Gastroesophageal sphincter (tissue), 4 donors: Measurements from ENCODE around the gene ADIG. TPM values are rescaled to one million over a fixed set of nuclear protein-coding genes. Genes with fewer than 3 reads are reported as not detected.

Experiments used
- ATAC-seq: fragments of 150-250 bp; one replicate; pipeline ENCODE4 v1.9.1; 2016; ENCODE audit warnings: mild to moderate bottlenecking, moderate library complexity
- H3K27ac ChIP-seq, 4 donors: fragments of 200-600 bp; sonication (generic) in 3 of 4; 1 replicate in 3 of 4; 2 replicates in 1 of 4; pipeline ENCODE4 v1.5.1; 2016 to 2019
- H3K27me3 ChIP-seq: fragments of 200-600 bp; sonication (generic); one replicate; pipeline ENCODE4 v1.5.1; 2019
- H3K36me3 ChIP-seq, 2 donors: fragments of 200-600 bp; sonication (generic); one replicate each; pipeline ENCODE4 v1.5.1; 2019; ENCODE audit warnings: control low read depth in 1 of 2
- H3K4me1 ChIP-seq, 3 donors: fragments of 200-600 bp; sonication (generic); 1 replicate in 2 of 3; 2 replicates in 1 of 3; pipeline ENCODE4 v1.5.1; 2016 to 2019; ENCODE audit warnings: control low read depth in 2 of 3
- H3K4me3 ChIP-seq, 2 donors: fragments of 200-600 bp; sonication (generic); one replicate each; pipeline ENCODE4 v1.5.1; 2019; ENCODE audit warnings: mild to moderate bottlenecking in 1 of 2, moderate library complexity in 1 of 2
- H3K9me3 ChIP-seq, 3 donors: fragments of 200-600 bp; sonication (generic); one replicate each; pipeline ENCODE4 v1.5.1; 2017 to 2019; ENCODE audit warnings: control low read depth in 2 of 3
- EP300 ChIP-seq: sonication (generic); formaldehyde crosslinking; IDR thresholded peaks from one replicate; pipeline ENCODE4 v1.6.1; 2017; ENCODE audit warnings: antibody characterized with exemption, mild to moderate bottlenecking
- POLR2A ChIP-seq, 2 donors: fragments of 450-650 bp; IDR thresholded peaks; one replicate each; pipeline ENCODE4 v1.6.1; 2017; ENCODE audit warnings: antibody characterized with exemption in 2 of 2, mild to moderate bottlenecking in 2 of 2, moderate library complexity in 1 of 2
- POLR2AphosphoS5 ChIP-seq: sonication (generic); formaldehyde crosslinking; IDR thresholded peaks from one replicate; pipeline ENCODE4 v1.6.1; 2017; ENCODE audit warnings: antibody characterized with exemption
- WGBS, 2 donors: methylation state at CpG; one replicate each; pipeline ENCODE4 v1.1.5; 2018; ENCODE audit warnings: low coverage in 1 of 2; 5-methylcytosine and 5-hydroxymethylcytosine counted together
- total RNA-seq, 4 donors: library from RNA; depleted of rRNA; stranded (reverse); fragments of >200 nt; gene quantifications; one replicate each; pipeline ENCODE4 v1.1.0, GENCODE V29; 2016
- TF ChIP-seq, protein P1 (sequence below), 4 experiments: fragments of 200-600 bp in 2 of 4; fragments of 450-650 bp in 2 of 4; sonication (generic) in 1 of 4; IDR thresholded peaks; one replicate each; pipeline ENCODE4 v1.5.1; 2017 to 2019; ENCODE audit warnings: antibody characterized with exemption in 4 of 4, mild to moderate bottlenecking in 2 of 4, moderate library complexity in 2 of 4

Gene ADIG
- total RNA-seq, 4 donors from 2014 or later = not detected

- no peaks in the 10 kb centered on the region for H3K9me3 ChIP-seq
- H3K27ac ChIP-seq = no peak overlapping the region
- H3K4me3 ChIP-seq = no peak overlapping the region
- peaks cover 86% of the 10 kb centered on the region for H3K27me3 ChIP-seq
- TF ChIP-seq EP300 (no peak), POLR2AphosphoS5 (no peak), POLR2A (IDR thresholded peaks at IDR 0.05) (no peak)
- TF ChIP-seq, protein P1, sequence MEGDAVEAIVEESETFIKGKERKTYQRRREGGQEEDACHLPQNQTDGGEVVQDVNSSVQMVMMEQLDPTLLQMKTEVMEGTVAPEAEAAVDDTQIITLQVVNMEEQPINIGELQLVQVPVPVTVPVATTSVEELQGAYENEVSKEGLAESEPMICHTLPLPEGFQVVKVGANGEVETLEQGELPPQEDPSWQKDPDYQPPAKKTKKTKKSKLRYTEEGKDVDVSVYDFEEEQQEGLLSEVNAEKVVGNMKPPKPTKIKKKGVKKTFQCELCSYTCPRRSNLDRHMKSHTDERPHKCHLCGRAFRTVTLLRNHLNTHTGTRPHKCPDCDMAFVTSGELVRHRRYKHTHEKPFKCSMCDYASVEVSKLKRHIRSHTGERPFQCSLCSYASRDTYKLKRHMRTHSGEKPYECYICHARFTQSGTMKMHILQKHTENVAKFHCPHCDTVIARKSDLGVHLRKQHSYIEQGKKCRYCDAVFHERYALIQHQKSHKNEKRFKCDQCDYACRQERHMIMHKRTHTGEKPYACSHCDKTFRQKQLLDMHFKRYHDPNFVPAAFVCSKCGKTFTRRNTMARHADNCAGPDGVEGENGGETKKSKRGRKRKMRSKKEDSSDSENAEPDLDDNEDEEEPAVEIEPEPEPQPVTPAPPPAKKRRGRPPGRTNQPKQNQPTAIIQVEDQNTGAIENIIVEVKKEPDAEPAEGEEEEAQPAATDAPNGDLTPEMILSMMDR (IDR thresholded peaks at IDR 0.05) = no peak
- WGBS, 2 donors = 29 to 45% methylated on average over 2 to 5 of the region's 5 CpGs
- no peaks in the 10 kb centered on the region for H3K4me1 ChIP-seq
- H3K36me3 ChIP-seq = no peaks in the 10 kb centered on the region
- no peak for ATAC-seq
Observed at GRCh38 chr20:38612751-38613515, 31.9 kb downstream of the ADIG start.

DNA sequence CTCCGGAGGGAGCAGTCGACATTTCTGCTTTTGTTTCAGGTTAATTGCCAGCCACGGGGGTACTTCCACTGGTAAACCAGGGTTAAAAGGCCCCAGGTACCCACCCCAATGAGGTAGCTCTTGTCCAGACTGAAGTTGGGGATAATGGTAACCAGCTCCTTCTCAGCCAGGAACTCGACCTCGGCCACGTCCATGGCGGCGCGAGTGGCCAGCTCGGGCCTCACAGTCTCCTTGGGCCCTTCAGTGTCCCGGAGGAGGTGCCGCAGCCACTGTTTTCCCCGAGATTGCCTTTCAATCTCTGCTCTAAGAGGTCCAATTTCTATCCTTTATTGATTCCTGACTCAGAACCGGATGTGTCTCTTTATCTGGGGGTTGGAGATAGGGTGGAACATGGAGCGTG lies 34.3 kb downstream of the ADIG start:
- TF ChIP-seq POLR2A (IDR thresholded peaks at IDR 0.05) = no peak
- no peak for TF ChIP-seq POLR2AphosphoS5
- TF ChIP-seq, protein P1 (IDR thresholded peaks at IDR 0.05) = no peak
- TF ChIP-seq EP300 = no peak
- 76 to 94% methylated on average over 3 to 12 of the region's 15 CpGs for WGBS, 2 donors
- H3K27ac ChIP-seq = no peak overlapping the region
- no peak for ATAC-seq
- no peaks in the 10 kb centered on the region for H3K4me1 ChIP-seq
- no peaks in the 10 kb centered on the region for H3K36me3 ChIP-seq
- no peak overlapping the region for H3K4me3 ChIP-seq
- peaks cover 88% of the 10 kb centered on the region for H3K27me3 ChIP-seq
- no peaks in the 10 kb centered on the region for H3K9me3 ChIP-seq

- whole genome bisulfite sequencing, 2 donors = 92 to 95% methylated on average over 2 to 4 of the region's 4 CpGs
- no peak overlapping the region for H3K4me3 ChIP-seq
- ATAC-seq = no peak
- no peaks in the 10 kb centered on the region for H3K36me3 ChIP-seq
- H3K27ac ChIP-seq = no peak overlapping the region
- peaks cover 90% of the 10 kb centered on the region for H3K27me3 ChIP-seq
- TF ChIP-seq POLR2AphosphoS5 (no peak), POLR2A (IDR thresholded peaks at IDR 0.05) (no peak), EP300 (no peak)
- TF ChIP-seq, protein P1 (IDR thresholded peaks at IDR 0.05) = no peak
- H3K4me1 ChIP-seq = no peaks in the 10 kb centered on the region
- H3K9me3 ChIP-seq = no peaks in the 10 kb centered on the region
Observed at GRCh38 chr20:38616457-38616856, 35.5 kb downstream of the ADIG start.

- TF ChIP-seq EP300 (no peak), POLR2AphosphoS5 (no peak), POLR2A (IDR thresholded peaks at IDR 0.05) (no peak)
- TF ChIP-seq, protein P1 (IDR thresholded peaks at IDR 0.05) = no peak
Observed at GRCh38 chr20:38617011-38617829, 36.2 kb downstream of the ADIG start.

More at GRCh38 chr20:38617011-38617829, 36.2 kb downstream of the ADIG start:
- no peaks in the 10 kb centered on the region for H3K9me3 ChIP-seq
- H3K36me3 ChIP-seq = no peaks in the 10 kb centered on the region
- H3K4me1 ChIP-seq = no peaks in the 10 kb centered on the region
- no peak overlapping the region for H3K4me3 ChIP-seq
- ATAC-seq = no peak
- H3K27me3 ChIP-seq = peaks cover 89% of the 10 kb centered on the region
- H3K27ac ChIP-seq = no peak overlapping the region
- WGBS, 2 donors = 59 to 84% methylated on average over 7 to 9 of the region's 16 CpGs
